Measurements from ENCODE around the gene TFR2.
A peak's percentile ranks its signal among the peaks of the same experiment; 100 is the strongest.

DNA sequence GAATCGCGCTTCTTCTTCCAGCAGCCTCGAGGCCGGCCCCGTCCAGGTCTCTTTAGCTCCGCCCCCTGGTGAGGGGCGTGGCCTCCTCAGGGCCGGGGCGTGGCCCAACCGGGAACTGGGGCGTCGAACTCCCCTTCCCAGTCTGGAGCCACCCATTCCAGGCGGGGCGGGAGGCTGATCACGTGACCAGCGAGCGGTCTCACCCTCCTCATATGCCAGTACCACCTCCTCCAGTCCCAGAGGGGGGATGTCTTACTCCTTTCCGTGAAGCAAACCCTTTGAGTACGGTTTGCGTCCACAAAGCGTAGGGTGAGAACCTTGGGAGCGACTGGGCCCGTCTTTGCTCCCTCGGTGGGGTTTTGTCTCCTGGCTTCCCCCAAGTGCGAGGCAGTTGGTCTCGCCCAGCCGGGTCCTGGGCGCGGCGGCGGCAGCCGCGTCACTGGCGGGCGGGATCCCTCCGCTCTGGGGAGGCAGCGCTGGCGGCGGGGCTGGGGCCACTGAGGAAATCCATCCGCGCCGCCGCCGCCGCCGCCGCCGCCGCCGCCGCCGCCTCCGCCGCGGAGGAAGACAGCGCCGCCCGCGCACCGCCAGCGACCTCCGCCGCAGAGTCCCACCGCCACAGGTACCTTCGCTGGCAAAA lies 32.1 kb upstream of the TFR2 start, which contains the start of gene GNB2:
- TF ChIP-seq POLR2A (IDR thresholded peaks at IDR 0.05) (peak; percentile 66 to 70 (median 66)), CTCF (IDR thresholded peaks at IDR 0.05) (peak in 3 of 7 experiments; percentile 6 to 9 (median 7))
